HG03432 (cell line): ENCODE results near the gene IRX2.

Experiments used
- ATAC-seq: cut with Tn5 transposase; IDR thresholded peaks from one replicate; pipeline ENCODE4 v1.9.1; 2021; ENCODE audit warnings: mild to moderate bottlenecking, moderate library complexity; ENCODE audit not compliant: unreplicated experiment

The IRX2 gene

DNA sequence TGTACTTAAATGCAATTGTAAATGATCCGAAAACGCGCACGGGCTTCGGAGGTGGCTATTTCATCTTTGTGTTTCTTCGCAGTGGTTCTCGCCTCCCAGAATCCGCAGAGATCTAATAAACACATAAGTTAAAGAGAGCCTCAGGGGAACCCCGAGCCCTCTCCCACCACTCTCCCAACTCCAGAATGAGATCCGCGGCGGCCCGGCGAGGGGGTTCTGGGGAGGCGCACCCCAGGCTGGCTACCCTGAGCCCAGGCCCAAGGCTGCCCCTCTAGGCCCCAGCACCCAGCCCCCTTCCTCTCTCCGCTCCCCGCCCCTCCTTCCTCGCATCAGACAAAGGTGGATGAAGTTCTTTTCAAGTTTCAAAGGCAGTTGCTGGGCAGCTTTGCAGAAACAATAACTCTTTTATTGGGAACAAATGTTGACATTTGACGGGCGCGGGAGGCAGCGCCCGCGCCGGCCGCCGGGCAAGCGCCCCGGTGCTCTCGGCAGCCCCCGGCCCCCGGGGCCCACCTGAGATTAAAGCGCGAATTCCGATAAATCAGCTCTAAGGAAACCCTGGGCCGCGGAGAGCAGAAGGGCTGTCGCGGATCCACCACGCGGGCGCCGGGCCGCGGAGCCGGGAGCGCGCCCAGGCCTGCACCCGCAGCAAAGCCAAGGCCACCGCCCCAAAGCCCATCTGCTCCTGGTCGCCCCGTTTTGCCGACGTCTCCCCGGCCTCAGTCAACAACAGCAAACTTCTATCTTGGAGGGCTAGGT, 8.4 kb downstream of the IRX2 start:
- no peak for ATAC-seq

- ATAC-seq: no peak
Measured at GRCh38 chr5:2741956-2742355, 9.5 kb downstream of the IRX2 start.

DNA sequence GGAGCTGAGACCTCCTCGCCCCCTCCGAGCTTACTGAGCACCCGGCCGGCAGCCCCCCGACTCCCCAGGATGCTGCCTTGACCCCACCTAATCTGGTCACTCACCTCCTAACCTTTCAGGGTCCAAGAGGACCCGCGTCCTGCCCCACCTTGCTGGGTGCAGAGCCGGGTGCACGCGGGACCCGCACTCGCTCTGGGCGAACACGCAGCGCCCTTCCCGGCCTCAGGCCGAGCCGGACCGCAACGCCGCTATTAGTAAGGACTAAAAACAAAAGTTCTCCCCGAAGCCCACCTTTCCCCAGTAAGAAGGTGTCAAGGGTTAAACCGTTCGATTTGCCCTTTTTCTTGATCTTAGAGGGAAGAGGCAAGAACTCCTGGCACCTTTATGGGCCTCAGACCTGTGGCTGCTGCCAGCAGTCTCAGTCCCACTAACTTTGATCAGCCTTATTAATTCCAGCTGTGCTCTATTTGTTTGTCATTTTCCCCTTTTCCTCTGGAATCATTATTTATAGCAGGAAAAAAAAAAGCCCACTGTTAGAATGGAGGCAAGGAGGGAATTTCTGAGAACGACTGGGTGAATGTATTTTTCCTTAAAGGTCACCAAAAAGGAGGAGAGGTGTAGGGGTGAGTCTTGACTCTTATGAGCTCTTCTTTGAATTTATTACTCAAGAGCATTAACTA, 10.5 kb downstream of the IRX2 start:
- no peak for ATAC-seq

DNA sequence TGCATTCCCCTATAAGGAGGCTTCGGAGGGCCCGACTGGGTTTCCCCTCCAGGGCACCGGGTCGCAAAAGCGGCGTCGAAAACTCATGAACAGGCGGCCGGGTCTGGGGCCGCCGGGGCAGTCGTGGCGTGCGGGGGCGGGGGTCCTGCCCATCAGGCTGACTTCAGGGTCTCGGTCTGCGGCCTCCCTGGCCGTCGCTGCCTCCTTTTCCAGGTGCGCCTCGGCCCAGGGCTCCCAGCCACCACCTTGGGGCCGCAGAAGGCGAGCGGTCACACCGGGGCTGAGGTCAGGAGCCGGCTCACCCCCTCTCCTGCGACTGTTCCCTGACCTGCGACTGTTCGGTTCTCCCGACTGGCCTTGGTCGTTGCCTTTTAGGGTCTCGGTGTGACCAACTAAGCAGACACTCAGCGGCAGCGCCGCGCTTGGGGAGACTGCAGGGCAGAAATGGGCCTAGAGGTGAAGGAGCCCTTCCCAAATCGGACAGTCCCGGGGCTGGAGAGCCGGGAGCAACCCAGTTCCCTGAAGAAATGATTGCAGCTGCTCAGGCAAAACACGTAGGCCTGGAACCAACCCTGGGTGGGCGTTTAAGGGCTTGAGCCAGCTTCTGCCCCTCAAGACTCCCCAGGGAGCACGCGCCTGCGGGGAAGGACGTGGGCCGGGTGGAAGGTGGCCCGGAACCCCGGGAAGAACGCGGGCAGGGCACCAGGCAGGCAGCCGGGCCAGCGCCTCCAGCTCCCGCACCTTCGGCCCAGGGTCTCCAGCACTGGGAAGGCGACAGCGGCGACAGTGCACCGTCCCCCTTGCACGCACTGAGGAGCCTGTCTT, 11.2 kb downstream of the IRX2 start:
- ATAC-seq: no peak

DNA sequence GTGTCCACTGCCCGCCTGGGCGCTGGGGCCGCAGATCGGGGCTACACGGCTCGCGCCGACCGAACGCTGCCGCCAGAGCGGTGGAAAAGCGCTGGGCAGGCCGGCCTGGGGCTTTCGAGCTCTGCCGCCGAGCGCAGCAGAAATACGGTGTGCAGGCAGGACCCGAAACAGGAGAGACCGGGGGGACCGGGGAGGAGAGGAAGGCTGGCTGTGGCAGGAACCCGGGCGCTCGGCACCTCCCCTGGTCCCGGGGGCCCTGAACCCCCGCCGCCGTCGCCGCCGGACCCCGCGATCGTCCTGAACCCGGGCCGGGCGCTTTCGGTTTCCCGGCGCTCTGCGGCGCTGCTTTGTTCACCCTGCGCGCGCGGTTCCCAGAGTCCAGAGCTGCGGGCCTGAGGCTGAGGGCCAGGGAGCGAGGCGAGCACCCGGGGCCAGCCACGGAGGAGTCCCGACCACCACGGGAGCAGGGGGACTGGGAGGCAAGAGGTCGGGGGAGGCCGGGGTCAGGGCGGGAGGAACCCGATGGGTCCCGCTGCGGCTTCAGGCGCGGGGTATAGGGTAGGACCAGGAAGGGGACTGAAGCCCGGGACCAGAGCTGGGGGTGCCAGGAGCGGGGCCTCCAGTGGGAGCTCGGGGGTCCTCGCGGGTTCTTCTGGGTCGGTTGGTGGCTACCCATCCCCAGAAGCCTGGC, 12.0 kb downstream of the IRX2 start:
- no peak for ATAC-seq

DNA sequence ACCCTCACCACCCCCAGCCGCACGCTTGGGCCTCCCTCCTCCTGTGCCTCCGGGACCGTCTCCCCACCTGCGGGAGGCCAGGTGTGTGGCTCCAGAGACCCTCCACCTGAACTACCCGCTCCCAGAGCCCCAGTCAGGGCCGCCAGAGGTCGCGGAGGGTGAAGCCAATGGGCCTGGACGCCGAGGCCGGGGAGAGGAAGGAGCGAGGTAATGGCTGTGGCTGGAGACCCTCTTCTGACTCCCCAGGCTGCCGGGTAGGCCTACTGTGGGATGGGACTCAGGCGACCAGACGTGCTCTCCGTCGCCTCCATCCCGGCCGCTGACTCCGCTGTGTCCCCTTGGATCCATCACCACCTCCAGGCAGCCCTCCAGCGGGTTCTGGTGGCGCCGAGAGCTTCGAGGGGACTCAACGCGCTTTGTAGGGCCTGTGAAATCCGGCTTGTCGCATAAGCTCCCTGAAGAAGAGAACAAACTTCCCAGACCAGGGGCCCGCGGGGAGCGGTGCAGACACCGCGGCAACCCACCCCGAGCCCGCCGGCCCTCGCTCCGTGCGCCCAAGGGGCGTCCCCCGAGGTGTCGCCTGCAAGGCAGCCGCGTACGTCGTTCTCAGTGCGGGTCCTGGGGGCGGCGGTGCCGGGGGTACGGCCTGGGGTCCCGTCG, 12.6 kb downstream of the IRX2 start:
- ATAC-seq: no peak

- no peak for ATAC-seq
Measured at GRCh38 chr5:2738156-2738699, 13.2 kb downstream of the IRX2 start.

GRCh38 chr5:2737273-2738155, 14.0 kb downstream of the IRX2 start:
- no peak for ATAC-seq

- ATAC-seq: no peak
Measured at GRCh38 chr5:2736872-2737271, 14.6 kb downstream of the IRX2 start.

DNA sequence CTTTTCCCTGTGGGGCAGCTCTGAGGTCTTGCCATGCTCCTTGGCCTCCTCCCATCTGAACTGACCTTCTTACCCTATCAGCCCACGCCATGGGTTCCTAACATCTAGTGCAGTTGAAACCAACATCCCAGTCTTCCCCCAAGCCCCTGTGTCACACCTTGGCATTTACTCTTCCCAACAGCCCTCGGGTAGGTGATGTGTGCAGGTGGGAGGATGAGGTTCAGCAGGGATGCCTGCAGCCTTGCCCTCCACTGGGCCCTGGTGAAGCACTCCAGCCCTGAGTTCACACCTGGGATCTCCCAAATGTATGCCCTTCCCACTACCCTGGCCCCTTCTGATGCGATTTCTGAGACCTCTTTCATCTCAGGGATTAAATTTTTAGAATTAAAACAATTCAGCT, 15.5 kb downstream of the IRX2 start:
- ATAC-seq: no peak

GRCh38 chr5:2732850-2733249, 18.6 kb downstream of the IRX2 start:
- ATAC-seq: no peak

DNA sequence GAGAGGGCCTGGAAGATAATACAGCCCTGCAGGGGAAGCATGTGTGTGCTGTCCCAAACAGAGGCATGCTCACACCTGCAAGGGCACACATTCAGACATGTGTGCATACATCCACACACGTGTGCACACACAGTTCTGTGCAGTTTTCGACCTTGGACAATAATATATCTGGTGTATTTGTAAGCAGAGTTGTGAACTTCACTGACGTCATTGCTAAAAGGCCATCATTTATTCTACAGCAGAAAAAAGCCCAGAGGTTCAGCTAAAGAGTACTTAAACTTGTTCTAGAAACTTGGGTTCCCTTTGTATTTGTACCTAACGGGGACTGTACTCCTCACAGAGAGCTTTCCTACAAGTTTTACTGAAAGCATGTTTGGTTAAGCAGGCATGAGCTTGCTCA, 19.5 kb downstream of the IRX2 start:
- ATAC-seq: no peak

GRCh38 chr5:2729189-2729588, 22.3 kb downstream of the IRX2 start:
- ATAC-seq: no peak

DNA sequence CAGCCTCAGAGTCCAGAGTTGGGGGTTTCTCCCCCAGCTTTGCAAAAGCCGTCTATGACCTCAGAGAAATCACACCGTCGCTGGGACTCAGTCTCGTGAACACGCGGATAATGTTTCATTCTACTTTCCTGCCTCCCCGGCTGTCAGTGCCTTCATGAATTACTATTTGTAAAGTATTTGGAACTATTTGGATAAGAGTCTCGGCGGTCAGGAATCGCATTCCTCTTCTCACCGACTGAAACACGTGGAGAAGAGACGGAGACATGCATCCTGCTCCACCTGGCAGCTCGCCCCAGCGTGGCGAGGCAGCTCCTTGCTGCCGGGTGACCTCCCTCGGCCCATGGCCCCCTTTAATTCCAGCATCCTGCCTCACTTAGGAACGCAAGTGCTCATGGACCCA, 23.9 kb downstream of the IRX2 start:
- ATAC-seq: no peak

DNA sequence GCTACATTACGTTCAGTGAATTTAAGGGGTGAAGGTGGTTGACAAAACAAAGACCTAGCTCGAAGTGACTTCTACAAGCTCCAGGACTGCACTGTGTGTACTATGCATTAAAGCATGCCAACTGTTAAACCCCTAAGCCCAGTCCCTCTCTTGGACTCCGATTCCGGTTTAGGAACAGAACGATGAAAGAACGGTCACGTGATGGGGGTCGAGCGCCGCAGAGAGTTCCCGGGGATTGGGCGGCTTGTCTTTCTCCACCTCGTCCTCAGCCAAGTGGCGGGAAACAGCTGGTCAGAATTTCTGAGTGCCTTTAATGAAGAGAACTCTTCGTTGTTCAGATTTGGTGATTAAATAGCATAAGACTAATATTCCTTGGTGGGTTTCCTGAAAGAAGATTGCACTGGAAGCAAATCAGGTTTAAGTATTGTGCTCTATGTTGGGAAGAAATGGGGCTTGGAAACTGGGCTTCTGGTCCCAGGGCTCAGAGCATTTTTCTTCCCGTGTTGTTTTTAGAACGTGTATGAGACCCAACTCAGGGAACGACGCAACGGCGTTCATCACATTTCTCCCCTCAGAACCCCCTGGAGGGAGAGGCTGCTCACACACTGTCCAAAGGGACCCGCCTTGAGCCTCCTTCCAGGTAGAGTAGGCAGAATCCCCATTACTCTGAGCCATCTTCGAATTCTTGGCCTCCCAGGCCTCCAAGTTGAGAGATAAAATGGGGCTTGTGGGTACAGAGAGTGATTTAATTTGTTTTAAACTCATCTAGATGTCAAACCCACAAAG, 25.3 kb downstream of the IRX2 start:
- ATAC-seq: no peak

DNA sequence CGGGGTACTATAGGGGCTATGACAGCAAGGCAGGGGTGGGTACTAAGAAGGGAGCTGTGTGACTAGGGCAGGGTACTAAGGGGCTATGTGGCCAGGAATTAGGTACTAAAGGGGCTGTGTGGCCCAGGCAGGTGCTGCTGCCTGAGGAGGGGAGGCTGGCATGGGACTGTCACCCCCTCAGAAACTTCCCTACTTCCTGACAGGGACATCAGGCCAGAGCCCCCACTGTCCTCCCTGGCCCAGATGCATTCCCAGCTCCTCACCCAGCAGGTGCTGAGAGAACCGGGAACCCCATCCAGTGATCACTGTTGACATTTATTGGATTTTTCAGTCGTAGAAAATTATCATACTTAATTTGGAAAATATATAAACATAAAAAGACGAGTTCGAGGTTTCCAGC, 26.6 kb downstream of the IRX2 start:
- ATAC-seq: no peak

DNA sequence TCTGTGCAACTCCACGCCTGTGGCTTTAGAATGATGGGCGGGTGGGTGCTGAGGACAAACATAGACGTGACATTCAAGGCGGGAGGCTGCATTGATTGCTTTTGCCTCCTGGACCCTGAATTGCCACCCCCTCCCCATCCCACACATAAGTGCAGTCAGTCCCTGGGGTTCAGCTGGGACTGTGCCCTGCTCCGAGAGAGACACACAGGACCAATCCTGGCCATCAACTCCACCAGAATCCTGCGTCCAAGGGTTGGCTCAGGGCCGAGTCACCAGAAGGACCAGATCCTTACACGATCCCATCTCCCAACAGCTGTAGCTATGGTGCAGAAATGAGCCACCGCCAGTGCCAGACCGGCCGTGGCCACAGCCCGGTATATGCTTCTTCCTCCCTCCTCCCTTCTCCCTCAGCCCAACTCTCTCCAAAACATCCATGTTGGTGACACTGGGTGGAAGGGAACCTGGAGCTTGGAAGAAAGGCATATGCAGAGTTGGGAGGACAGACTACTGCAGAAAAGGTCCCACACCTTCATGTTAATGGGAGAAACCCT, 27.4 kb downstream of the IRX2 start:
- ATAC-seq: no peak

DNA sequence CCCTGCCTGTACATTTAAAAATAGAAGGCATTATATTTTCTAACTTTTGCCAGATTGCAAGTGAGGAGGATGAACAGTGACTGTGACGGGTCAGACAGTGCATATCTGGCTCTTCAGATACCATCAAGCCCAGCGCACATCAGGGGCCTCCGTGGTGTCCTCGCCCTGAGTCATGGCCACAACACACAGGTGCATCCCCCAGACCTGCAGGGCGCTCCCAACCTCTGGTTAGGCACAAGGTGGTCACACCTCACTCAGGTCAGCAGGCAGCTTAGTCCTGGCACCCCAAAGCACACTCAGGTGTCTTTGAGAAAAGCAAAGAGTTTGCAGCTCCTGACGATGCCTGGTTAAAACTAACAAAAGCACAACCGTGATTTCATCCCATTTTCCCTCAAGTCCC, 28.6 kb downstream of the IRX2 start:
- ATAC-seq: no peak
